NT2/D1 (cell line): Measurements from ENCODE around the gene KCTD16.

Experiments used
- SUZ12 ChIP-seq: IDR thresholded peaks from 2 replicates; pipeline ENCODE4 v1.6.1; 2011; ENCODE audit not compliant: insufficient read length, insufficient read depth; ENCODE audit errors: extremely low read depth
- ZNF274 ChIP-seq: IDR thresholded peaks from 2 replicates; pipeline ENCODE4 v1.6.1; 2011; ENCODE audit warnings: mild to moderate bottlenecking, low read depth, low read length

DNA sequence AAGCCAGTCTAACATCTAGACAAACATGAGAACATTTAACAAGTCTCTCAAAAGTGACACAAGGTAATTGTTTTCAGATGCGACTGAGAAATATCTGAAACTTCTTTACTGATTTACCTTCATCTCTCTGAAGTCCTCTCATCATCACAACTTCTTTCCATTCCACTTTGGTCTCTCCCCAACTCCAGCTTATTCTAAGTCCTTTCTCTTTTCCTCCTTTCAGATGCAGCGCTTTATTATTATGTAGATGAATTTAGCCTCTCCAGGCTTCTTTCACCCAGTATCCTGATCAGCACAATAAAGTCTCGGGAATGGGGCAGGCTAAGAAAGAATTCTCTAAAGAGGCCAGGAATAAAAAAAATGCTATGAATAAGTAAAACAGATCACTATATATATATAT, 128.0 kb downstream of the KCTD16 start:
- no peak for TF ChIP-seq SUZ12
- no peak for TF ChIP-seq ZNF274
